ENCODE data around the gene KIF15.
"Not testable (repeated sequence)": the region's sequence is repeated elsewhere in the genome, so short reads cannot be mapped to it uniquely, and the experiment has no call there.

Gene KIF15, protein sequence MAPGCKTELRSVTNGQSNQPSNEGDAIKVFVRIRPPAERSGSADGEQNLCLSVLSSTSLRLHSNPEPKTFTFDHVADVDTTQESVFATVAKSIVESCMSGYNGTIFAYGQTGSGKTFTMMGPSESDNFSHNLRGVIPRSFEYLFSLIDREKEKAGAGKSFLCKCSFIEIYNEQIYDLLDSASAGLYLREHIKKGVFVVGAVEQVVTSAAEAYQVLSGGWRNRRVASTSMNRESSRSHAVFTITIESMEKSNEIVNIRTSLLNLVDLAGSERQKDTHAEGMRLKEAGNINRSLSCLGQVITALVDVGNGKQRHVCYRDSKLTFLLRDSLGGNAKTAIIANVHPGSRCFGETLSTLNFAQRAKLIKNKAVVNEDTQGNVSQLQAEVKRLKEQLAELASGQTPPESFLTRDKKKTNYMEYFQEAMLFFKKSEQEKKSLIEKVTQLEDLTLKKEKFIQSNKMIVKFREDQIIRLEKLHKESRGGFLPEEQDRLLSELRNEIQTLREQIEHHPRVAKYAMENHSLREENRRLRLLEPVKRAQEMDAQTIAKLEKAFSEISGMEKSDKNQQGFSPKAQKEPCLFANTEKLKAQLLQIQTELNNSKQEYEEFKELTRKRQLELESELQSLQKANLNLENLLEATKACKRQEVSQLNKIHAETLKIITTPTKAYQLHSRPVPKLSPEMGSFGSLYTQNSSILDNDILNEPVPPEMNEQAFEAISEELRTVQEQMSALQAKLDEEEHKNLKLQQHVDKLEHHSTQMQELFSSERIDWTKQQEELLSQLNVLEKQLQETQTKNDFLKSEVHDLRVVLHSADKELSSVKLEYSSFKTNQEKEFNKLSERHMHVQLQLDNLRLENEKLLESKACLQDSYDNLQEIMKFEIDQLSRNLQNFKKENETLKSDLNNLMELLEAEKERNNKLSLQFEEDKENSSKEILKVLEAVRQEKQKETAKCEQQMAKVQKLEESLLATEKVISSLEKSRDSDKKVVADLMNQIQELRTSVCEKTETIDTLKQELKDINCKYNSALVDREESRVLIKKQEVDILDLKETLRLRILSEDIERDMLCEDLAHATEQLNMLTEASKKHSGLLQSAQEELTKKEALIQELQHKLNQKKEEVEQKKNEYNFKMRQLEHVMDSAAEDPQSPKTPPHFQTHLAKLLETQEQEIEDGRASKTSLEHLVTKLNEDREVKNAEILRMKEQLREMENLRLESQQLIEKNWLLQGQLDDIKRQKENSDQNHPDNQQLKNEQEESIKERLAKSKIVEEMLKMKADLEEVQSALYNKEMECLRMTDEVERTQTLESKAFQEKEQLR (N-terminal part only)

DNA sequence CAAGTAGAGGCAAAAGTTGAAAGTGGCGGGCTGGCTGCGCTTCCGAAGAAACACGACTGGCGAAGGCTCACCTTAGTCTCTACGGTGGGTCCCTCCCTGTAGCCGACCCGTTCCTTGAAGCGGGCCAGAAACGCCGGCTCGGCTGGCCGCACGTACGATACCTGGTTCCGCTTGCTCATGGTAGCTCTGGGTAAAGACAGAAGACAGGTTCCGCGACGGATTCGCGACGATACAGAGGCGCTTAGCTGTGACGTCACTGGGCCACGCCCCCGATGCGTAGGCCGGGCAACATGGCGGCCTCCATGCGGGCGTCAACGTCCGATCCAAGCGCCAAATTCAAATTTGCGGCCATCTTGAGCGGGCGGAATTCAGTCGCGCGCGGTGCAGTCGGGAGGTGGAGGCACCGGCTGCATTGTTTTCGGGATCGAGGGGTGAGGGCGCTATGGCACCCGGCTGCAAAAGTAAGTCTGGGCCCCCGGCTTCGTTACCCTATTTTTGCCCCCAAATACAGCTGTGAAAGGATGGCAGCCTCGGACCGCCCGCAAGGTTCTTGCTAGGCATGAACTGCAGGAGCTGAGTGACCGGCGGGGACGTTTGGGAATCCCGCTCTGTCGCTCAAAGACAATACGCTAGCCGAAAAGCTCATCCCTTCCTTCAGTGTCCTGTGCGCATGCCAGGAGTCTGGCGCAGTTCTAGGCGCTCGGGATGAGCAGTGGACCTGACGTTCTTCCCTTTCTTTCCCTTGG is at the start of gene KIF15, which contains the start of gene KIAA1143:
TSS of gene KIF15 (plus strand) at position 371 of the 746 bp plus-strand sequence. CDS start at position 443, 72 bp downstream.
TSS of gene KIAA1143 (minus strand) at position 196 of the 746 bp plus-strand sequence. CDS start at position 179, 17 bp downstream.
- peak; percentile 95 for DNase-seq

DNA sequence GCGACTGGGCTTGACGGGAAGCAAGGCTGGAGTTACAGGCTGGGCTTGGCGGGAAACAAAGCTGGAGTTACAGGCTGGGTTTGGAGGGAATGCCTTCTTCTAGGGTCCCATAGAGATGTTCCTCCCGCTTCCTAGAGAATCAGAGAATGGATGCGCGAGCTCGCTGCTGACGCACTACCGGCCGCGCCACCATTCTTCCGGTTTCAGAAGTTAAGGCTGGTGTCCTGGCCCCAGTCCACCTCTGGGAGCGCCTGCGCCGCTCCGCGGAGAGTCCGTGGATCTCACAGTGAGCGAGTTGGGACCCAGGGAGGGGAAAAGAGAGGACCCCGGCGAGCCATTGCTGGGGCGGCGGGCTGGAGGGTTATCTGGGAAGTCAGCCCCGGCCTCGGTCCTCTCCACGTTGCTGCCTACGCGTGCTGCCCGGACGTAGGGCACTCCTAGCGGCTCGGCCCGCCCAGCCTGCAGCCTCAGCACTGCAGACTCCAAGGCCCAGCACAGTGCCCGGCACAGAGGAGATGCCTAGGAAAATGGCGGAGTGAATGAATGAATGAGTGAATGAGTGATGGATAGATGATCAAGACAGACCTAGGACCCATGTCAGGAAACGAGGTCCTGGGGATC is 49.0 kb upstream of the KIF15 start, which contains the start of gene ZNF502:
TSS of gene ZNF502 (plus strand) at position 206 of the 621 bp plus-strand sequence. CDS start 7,602 bp downstream, outside the sequence.
- peak; percentile 90 for DNase-seq

DNA sequence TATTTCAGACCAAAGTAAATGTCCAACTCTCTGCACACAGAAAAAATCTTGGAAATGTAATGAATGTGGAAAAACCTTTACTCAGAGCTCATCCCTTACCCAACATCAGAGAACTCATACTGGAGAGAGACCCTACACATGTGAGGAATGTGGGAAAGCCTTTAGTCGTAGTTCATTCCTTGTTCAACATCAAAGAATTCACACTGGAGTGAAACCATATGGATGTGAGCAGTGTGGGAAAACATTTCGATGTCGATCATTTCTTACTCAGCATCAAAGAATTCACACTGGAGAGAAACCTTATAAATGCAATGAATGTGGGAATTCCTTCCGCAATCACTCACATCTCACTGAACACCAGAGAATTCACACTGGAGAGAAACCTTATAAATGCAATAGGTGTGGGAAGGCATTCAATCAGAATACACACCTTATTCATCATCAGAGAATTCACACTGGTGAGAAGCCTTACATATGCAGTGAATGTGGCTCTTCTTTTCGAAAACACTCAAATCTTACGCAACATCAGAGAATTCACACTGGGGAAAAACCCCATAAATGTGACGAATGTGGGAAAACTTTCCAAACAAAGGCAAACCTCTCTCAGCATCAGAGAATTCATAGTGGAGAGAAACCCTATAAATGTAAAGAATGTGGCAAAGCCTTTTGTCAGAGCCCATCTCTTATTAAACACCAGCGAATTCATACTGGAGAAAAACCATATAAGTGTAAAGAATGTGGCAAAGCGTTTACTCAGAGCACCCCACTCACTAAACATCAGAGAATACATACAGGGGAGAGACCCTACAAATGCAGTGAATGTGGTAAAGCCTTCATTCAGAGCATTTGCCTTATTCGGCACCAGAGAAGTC is 40.1 kb upstream of the KIF15 start:
- peak; percentile 10 for DNase-seq

DNA sequence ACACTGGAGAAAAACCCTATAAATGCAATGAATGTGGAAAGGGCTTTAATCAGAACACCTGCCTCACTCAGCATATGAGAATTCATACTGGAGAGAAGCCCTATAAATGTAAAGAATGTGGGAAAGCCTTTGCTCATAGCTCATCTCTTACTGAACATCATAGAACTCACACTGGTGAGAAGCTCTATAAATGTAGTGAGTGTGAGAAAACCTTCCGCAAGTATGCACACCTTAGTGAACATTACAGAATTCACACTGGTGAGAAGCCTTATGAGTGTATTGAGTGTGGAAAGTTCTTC is 39.5 kb upstream of the KIF15 start:
- no peak for DNase-seq

DNA sequence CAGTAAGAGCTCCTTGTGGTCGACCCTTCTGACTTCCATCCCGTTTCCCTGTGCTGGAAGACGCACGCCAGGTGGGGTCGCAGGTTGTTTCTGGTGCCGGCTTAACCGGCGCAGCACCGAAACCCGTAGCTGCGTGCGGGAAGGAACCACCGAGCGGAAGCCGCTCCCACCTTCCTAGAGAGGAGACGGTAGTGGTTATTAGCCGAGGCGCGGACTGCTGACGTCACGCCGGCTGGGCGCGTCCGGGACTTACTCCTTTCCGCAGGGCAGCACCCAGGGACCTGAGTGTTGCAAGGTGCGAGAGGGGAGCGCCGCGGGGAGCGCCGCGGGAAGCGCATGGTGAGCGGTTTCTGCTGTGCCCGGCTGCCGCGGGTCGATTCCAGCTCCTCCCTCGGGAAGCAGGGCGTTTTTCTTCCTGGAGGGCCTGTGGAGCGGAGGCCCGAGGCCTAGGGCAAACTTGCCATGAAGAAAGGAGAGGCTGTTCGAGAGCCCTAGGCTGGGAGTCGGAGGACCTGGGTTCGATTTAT is 32.1 kb upstream of the KIF15 start, which contains the start of gene ZNF501:
TSS of gene ZNF501 (plus strand) at position 252 of the 527 bp plus-strand sequence. CDS start 4,787 bp downstream, outside the sequence.
- peak; percentile 92 for DNase-seq

DNA sequence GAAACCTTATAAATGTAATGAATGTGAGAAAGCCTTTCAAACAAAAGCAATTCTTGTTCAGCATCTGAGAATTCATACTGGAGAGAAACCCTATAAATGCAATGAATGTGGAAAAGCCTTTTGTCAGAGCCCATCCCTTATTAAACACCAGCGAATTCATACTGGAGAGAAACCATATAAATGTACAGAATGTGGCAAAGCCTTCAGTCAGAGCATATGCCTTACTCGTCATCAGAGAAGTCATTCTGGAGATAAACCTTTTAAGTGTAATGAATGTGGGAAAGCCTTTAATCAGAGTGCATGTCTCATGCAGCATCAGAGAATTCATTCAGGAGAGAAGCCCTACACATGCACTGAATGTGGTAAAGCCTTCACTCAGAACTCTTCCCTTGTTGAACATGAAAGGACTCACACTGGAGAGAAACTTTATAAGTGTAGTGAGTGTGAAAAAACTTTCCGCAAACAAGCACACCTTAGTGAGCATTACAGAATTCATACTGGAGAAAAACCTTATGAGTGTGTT is 26.9 kb upstream of the KIF15 start:
- no peak for DNase-seq

DNA sequence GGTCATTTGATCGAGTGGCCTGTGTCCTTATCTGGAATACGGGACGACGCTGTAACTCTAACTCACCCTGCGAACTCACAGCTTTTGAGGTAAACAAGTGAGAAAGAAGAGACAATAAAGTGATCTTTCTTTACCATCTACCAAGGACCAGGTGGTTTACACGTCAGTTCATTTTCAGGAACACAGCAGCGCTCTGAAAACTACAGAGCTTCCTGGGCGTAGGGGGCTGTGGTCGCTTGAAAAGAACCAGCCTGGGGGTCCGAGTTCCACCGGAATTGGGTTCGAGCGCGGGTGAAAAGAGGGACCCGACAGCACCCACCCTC is 532 bp upstream of the KIF15 start:
- DNase-seq: no peak

DNA sequence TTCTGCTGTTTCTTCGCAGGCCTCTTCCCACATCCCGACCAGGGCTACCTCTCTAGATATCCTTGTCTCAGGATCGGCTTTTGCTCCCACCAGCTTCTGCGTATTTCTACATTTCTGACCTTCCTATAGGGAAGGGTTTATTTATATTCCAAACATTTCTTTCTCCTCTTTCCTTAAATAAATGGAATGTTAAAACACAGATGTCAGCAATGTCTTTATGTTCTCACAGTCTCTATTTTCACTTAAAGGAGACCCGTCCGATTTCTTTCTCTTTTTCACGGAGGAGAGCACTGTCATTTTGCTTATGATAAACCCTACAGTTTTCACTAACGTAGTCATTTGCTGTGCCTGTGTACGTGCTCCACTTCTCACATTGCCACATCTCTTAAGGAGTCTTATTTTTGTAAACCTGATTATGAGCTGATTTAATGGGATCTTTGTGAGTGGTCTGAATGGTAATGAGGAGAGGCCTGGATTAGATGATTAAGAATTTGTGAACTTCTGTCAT is 630 bp downstream of the KIF15 start:
- peak; percentile 15 for DNase-seq

DNA sequence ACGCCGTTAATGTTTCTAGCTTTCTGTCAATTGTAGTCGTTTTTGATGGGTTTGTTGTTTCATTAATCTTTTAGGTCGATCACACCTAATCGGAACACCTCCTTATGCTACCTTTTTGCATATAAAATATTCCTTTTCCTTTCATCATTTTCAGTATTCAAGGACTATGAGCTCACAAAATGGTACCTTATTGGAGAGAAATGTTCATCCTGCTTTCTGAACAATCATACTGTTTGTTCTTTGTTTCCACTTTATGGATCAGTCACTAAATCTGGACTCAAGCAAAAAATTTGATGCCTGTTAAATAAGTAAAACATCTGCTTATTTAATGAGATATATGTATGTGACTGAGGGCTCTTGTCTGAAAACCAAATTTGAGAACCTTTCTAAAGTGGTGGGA is 1.1 kb downstream of the KIF15 start:
- DNase-seq: no peak

DNA sequence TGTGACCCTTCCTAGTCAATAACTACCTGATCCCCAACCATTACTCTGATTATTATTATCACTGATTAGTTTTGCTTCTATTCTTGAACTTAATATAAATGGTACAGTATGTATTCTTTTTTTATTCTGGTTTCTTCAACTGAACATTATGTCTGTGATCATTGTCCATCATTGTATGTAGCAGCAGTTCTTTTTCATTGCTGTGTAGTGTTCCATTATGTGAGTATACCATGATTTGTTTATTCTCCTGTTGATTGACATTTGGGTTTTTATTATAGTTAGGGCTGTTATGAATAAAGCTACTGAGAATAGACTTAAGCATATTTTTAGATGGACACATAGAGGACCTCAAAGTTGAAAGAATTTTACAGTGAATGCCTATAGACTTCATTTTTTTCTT is 2.7 kb downstream of the KIF15 start:
- DNase-seq: no peak

DNA sequence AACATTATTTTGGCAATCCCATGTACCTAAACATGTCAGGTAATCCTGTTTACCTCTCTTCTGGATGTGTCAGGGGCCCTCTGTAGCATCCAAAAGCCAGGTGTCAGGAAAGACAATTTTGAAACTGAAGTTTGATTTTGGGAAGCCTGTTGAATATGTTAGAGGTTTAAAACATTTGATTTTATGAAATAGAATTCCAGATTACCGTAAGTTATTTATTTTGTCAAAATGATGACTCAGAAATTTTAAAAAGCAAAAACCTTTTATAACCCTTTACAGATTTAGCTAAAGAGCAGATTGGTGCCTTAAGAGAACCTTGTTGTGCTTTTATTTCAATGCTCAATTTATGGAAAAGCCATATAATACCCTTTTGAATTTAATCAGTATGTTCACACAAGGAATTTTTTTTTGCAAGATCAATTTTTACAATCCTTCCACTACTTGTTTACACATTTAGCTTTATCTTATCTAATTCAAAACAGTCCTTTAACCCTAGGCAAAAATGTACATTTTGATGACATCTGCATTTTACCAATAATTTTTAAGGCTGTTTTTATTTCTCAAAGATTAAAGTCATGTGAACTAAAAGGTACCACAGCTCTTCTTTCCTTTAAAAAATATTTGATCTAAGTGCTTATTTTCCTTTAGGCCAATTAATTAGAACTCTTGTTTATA is 10.0 kb downstream of the KIF15 start:
- no peak for DNase-seq

DNA sequence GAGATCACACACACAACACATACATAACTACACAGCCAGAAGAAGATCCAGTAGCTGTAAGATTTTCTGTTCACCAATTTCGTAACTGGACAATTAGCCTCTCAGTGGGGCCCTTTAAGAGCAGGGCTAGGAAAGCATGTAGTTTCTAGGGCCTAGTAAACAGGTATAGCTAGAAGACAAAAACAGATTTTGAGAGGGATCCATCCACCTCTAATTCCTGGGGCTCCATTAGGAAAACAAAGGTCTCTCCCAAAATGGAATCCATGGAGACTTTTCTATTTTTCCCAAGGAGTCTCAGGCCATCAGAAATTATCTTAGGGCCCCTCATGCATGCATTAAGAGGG is 10.5 kb downstream of the KIF15 start:
- DNase-seq: no peak

DNA sequence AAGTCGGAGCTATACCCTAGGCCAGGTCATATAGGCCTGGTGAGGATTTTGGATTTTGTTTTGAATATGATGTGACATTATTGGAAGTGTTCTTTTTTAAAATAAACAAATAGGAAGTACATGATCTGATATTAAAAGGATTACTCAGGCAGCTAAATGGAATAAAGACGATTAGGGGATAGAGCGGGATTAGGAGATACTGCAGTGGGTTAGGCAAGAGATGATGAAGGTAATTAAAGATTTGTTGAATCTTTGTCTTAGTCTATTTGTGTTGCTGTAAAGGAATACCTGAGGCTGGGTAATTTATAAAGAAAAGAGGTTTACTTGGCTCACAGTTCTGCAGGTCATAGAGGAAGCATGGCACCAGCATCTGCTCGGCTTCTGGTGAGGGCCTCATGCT is 21.3 kb downstream of the KIF15 start:
- DNase-seq: no peak

DNA sequence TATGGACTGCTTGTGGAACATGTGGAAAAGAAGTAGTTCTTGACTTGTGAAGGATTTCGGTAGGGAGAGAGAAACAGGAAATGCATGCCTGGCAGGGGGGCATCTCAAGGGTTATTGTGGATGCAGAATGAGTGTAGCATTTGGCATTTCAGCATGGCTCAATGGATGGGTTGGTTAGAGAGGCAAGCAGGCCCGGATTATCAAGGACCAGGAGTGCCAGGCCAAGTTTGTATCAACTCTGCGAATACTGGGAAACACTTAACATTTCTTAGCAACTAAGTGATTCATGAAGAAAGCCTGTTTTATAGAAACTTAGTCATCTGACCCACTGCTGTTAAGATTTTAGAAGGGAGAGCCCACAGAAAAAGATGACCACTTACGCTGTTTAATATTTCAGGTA is 33.6 kb downstream of the KIF15 start:
- peak; percentile 3 for DNase-seq

DNA sequence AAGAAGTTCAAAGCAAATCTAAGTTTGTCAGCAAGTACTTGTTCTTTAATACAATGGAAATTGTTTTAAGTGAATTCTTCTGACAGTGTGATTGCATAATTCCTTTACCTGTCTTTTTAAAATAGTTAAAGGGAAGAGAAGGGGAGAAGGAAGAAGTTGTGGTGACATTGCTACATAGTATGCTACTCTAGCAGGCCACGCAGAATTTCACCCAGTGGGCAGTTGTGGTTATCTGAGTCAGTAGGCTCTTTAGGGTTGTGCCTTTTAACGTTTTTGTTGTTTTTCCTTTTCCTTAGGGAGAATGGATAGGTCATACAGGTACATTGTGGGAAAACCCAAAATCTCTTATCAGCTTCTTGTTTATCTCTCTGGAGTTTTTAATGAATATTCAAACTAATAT is 40.4 kb downstream of the KIF15 start:
- no peak for DNase-seq

DNA sequence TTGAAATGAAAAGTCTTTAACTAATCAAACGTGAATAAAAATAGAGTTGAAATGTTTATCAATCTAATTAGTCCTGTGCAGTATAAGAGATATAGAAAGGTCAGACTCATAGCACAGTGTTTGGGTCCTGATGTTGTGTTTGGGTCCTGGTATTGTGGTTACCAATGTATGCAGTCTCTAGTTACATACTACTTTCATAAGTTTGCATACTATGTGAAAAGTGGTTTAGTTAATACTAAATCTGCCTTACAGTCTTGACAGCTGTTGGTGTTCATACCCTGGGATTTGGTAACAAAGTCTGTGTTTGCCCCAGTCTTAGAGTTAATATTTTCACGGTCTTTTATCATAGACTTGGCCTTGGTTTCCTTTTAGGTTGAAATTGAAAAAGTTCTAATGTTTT is 41.7 kb downstream of the KIF15 start:
- DNase-seq: no peak

DNA sequence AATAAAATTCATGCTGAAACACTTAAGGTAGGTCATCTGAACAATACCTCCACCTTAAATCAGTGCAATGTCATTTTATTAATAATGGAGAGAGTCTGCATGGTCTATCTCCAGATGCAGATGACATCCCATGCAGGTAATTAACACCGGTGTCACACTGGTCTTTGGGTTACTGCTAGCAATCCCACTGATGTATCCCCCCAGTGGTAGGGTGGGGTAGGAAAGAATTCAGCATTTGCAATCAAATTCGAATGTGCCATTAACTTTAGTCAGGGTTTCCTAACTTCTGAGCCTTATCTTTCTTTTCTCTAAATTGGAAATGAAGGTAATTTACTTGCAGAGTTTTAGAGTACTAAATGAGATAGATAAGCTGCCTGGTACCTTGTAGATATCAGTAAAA is 44.4 kb downstream of the KIF15 start:
- DNase-seq: no peak

DNA sequence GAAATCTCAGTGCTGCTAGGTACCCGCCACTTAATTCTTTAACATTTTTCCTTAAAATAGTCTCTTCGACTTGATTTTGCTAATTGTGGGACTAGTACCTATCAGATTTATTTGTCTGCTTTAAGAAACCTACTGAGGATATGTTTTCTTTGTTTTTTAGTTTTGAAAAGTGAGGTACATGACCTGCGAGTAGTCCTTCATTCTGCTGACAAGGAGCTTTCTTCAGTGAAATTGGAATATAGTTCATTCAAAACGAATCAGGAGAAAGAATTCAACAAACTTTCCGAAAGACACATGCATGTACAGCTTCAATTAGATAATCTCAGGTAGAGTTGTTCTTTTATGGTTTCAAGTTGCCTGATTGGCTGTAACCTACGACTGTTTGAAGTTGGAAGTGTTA is 53.2 kb downstream of the KIF15 start:
- no peak for DNase-seq

DNA sequence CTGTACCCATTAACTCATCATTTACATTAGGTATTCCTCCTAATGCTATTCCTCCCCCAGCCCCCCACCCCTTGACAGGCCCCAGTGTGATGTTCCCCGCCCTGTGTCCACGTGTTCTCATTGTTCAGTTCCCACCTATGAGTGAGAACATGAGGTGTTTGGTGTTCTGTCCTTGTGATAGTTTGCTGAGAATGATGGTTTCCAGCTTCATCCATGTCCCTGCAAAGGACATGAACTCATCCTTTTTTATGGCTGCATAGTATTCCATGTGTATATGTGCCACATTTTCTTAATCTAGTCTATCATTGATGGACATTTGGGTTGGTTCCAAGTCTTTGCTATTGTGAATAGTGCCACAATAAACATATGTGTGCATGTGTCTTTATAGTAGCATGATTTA is 54.7 kb downstream of the KIF15 start:
- not testable (repeated sequence) for DNase-seq
